ENCODE results near the gene KANTR.
"Not testable (repeated sequence)": the region's sequence is repeated elsewhere in the genome, so short reads cannot be mapped to it uniquely, and the experiment has no call there.

The KANTR gene

GRCh38 chrX:53128097-53128749 is 34.3 kb downstream of the KANTR start:
- DNase-seq (ENCODE audit: low spot score), result no peak

DNA sequence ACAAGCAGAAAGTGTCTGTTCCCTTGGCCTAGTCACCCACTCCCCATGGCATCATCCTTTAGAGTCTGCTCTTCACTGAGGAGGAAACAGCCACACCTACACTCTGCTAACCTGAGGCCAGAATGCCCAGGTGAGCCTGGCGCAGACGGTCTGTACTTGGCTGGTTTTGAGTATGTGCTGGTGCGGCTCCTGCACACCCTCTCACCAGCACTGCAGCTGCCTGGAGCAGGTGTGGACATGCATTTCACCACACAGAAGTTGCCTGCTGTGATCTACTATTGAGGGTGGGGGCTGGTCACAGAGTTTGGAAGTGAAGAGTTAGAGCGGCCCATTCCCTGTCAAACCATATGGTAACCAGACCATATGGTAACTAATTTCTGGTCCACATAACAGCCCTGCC is 39.5 kb downstream of the KANTR start:
- DNase-seq (ENCODE audit: low spot score), result no peak

DNA sequence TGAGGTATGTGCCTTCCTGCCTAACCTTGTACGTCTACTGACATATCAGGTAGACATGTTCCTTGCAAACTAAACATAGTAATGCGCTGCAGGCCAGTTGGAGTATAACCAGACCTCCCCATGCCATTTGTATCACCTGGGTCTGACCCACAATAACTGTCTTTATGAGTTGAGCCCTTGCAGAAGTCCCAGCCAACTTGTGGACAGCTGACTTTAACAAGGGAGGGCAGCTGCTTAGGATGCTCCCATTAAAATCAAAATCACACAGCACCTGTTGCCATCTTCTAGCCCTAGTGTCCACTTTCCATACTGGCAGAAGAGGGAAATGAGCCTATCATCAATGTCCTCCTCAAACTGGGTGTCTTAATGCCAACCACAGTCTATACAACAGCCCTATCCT is 41.6 kb downstream of the KANTR start:
- no peak for DNase-seq (ENCODE audit: low spot score)

DNA sequence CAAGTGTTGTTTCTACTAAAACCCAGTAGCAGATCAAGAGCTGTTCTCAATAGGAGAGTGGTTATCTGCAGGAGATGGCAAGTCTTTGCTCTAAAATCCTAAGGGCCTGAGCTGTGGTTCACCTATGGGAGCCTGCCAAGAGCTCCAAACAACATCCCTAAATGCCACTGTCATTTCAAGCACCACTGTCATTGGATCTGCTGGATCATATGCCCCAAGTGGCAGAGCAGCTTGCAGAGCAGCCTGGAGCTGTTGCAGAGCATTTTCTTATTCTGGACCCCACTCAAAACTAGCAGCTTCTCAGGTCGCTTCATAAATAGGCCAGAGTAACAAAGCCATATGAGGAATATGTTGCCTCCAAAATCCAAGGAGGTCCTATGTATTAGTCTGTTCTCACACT is 59.6 kb downstream of the KANTR start:
- DNase-seq (ENCODE audit: low spot score), result no peak

DNA sequence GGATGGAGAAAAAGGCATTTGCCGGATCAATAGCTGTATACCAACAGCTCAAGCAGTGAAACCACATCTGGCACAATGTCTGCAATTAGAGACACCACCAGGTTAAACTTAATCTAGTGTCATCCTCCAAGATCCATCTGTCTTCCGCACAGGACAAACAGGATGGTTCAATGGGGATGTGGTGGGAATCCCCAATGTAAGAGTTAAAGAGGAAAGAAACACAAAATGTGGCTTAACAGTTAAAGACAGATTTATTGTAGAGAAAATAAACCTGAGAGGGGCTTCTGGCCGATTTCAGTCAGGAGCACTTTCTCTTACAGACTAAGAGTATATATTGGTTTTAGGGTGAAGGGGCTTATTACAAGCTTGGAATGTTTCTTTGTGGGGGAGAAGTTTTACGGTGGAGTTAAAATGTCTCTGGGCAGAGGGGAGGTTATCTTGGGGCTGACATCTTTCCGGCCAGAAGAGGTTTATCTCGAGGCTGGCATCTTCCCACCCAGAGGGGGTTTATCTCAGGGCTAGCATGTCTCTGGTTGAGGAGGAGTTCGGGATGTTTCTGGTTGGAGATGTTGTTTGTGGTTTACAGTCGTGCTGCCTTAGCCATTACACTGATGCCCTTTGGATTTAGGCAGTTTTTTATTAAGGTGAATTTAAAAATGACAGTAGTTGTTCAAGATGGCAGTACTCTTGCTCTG is 61.7 kb downstream of the KANTR start:
- DNase-seq (ENCODE audit: low spot score), result no peak

DNA sequence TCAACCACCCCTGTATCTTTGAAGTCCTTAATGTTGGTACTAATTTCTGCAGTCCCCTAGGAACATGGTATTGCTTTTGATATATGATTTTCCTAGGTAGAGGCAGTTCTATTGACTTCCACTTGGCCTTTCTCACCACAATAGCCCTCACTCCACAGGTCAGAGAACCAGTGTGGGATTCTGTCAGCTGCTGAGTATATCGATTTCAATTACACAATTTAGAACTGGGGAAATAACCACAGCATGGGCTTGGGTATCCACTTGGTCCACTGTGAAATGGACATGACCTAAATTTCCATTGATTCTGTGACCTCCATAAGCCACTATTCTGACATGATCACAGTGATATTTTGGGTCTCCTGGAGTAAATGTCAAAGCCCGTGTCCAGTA is 62.3 kb downstream of the KANTR start:
- no peak for DNase-seq (ENCODE audit: low spot score)

DNA sequence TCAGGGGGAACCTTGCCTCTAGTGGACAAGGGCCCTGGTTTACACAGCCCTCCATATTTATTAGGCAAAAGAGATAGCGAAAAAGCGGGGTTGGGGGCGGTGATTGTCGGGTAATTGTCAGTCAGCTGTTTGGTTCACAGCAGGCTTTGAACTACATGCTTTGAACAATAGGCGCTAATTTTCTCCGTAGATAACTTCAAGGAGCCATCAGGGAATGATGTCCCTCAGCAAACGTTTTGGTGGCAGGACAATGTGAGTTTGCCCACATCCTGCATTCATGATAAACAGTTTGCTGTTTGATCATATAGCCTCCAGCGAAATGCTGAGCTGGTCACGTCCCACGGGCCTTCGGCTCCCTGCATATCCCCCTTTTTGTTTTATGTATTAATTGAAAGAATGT is 65.2 kb downstream of the KANTR start:
- DNase-seq (ENCODE audit: low spot score), result no peak

DNA sequence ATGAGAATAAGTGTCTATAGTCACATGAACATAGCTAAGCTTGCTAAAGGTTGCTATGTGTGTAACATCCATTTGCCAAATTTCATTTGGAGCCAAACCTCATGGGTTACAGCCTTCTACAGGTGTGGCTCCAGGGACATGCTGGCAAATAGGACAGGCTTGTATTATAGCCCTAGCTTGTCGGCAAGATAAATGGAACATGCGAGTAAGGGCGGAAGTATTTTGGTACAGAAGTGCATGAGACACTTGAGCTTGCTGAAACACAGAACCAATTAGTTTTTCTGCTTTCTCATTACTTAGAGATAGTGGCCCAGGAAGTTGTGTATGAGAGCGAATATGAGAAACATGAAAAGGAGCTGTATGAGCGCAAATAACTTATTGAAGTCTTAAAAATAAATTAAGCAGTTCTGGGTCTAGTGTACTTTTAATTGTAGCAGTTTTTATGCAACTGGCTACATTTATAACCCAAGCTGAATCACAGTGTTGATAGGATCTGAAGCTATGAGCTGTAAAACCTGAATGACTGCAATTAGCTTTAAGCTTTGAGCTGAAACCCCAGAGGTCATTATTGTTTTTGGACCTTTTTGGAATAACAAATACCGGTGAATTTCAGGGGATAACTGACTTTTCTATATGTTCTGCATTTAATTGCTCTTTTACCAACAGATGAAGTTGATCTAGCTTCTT is 66.5 kb downstream of the KANTR start:
- peak; percentile 5 for DNase-seq (ENCODE audit: low spot score)

DNA sequence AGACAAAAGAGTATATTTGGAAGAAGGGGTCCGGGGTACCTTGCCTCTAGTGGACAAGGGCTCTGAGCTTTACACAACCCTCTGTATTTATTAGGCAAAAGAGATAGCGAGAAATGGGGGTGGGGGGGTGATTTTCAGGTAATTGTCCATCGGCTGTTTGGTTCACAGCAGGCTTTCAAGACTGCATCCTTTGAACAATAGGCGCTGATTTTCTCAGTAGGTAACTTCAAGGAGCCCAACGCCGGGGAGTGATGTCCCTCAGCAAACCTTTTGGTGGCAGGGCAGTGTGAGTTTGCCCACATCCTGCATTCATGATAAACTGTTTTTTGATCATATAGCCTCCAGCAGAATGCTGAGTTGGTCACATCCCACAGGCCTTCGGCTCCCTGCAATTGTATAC is 69.5 kb downstream of the KANTR start:
- DNase-seq (ENCODE audit: low spot score), result no peak

- not testable (repeated sequence) for DNase-seq (ENCODE audit: low spot score)
These were observed 70.6 kb downstream of the KANTR start for GRCh38 chrX:53164566-53164965.

GRCh38 chrX:53166103-53166502 is 72.2 kb downstream of the KANTR start:
- DNase-seq (ENCODE audit: low spot score), result no peak

DNA sequence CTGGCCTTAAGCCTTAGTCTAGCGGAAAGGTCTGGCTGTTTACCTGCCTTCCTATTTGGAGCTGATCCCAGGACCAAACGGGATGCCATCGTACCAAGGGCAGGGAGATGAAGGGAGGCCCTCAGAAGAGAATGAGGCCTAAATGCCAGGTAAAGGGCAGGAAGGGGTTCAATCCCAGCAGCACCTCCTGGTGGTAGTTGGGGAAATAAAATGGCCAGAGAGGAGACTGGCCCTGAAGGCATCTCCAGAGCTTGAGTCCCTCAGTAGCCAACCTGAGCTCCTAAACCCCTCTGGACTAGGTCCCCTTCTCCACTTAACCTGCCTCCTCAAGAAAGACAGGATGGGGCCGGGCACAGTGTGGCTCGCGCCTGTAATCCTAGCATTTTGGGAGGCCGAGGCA is 77.4 kb downstream of the KANTR start:
- DNase-seq (ENCODE audit: low spot score), result no peak
